ENCODE results near the gene EPN2. TPM values are rescaled to one million over a fixed set of nuclear protein-coding genes. Genes with fewer than 3 reads are reported as not detected.

EPN2 gene
- total RNA-seq, 4 donors from 2014 or later: 26.0 to 45.9 (median 34.6) TPM

GRCh38 chr17:19311421-19312215, 74.5 kb downstream of the EPN2 start:
- no peak for TF ChIP-seq CTCF (IDR thresholded peaks at IDR 0.05)
- DNase-seq (ENCODE audit: low spot score) (no peak), ATAC-seq (ENCODE audit: low FRiP score) (no peak)

GRCh38 chr17:19312406-19312805, 75.2 kb downstream of the EPN2 start:
- no peak for TF ChIP-seq CTCF (IDR thresholded peaks at IDR 0.05)
- no peak for DNase-seq (ENCODE audit: low spot score)
- no peak for ATAC-seq (ENCODE audit: low FRiP score)

GRCh38 chr17:19313066-19313745, 76.0 kb downstream of the EPN2 start:
- ATAC-seq (ENCODE audit: low FRiP score) (no peak), DNase-seq (ENCODE audit: low spot score) (no peak)
- no peak for TF ChIP-seq CTCF (IDR thresholded peaks at IDR 0.05)

- TF ChIP-seq CTCF (IDR thresholded peaks at IDR 0.05): no peak
- no peak for DNase-seq (ENCODE audit: low spot score)
- peak; percentile 56 for ATAC-seq (ENCODE audit: low FRiP score)
These were observed 76.8 kb downstream of the EPN2 start for GRCh38 chr17:19313746-19314651.

- TF ChIP-seq CTCF (IDR thresholded peaks at IDR 0.05): no peak
- DNase-seq (ENCODE audit: low spot score) (no peak), ATAC-seq (ENCODE audit: low FRiP score) (no peak)
These were observed 77.9 kb downstream of the EPN2 start for GRCh38 chr17:19315104-19315503.

- ATAC-seq (ENCODE audit: low FRiP score) (no peak), DNase-seq (ENCODE audit: low spot score) (no peak)
- no peak for TF ChIP-seq CTCF (IDR thresholded peaks at IDR 0.05)
These were observed 79.7 kb downstream of the EPN2 start for GRCh38 chr17:19316761-19317358.
